HL-60 (cell line): Measurements from ENCODE around the gene KHDC4.

Experiments used
- CTCF ChIP-seq: IDR thresholded peaks from one replicate; pipeline ENCODE4 v1.5.1; 2011; ENCODE audit warnings: low read length, control low read depth, inconsistent platforms; ENCODE audit not compliant: insufficient read depth
- REST ChIP-seq: IDR thresholded peaks from 2 replicates; pipeline ENCODE4 v1.6.1; 2012; ENCODE audit warnings: low read depth; ENCODE audit not compliant: insufficient replicate concordance

- TF ChIP-seq CTCF (no peak), REST (no peak)
Measured at GRCh38 chr1:155952505-155952890, 18.3 kb upstream of the KHDC4 start.
